ENCODE measurements around the gene NOB1.
"Not testable (repeated sequence)": the region's sequence is repeated elsewhere in the genome, so short reads cannot be mapped to it uniquely, and the experiment has no call there.

NOB1 gene

GRCh38 chr16:69754469-69755310, at the start of gene NOB1:
TSS of gene NOB1 (minus strand) at chr16:69754926. CDS start at chr16:69754910, 16 bp downstream.
- DNase-seq, result peak; percentile 73

GRCh38 chr16:69804297-69804696, 49.6 kb upstream of the NOB1 start:
- DNase-seq, result no peak

DNA sequence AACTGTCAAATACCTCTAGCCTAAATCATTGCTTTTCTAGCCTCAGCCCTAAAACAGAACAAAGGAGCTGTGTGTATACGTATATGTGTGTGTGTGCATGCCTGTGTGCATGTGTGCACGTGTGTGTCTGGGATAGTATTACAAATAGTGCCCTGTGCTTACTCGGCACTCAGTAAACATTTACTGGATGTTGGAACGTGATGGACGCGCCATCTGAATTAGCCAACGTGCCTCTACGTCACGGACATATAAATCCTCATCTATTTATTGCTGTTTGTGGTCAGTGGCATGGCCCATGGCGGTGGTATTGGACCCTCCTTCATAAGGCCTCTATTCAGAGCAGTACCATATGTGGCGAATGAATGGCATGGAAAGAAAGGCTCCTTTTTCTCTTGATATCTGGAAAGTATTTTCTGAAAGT, 44.9 kb upstream of the NOB1 start:
- DNase-seq, result no peak

DNA sequence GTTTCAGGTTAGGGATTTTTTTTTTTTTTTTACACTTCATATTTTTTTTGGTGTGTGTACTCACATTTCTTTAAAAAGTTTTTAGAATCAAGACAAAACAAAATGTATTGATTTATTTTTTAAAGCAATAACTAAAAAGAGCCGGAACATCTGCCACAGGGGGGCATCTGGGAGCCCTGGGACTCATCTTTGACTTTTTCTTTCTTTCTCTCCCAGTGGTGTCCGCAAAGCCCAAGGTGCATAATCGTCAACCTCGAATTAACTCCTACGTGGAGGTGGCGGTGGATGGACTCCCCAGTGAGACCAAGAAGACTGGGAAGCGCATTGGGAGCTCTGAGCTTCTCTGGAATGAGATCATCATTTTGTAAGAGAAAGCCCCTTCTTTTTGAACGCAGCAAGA, 43.7 kb upstream of the NOB1 start:
- no peak for DNase-seq

DNA sequence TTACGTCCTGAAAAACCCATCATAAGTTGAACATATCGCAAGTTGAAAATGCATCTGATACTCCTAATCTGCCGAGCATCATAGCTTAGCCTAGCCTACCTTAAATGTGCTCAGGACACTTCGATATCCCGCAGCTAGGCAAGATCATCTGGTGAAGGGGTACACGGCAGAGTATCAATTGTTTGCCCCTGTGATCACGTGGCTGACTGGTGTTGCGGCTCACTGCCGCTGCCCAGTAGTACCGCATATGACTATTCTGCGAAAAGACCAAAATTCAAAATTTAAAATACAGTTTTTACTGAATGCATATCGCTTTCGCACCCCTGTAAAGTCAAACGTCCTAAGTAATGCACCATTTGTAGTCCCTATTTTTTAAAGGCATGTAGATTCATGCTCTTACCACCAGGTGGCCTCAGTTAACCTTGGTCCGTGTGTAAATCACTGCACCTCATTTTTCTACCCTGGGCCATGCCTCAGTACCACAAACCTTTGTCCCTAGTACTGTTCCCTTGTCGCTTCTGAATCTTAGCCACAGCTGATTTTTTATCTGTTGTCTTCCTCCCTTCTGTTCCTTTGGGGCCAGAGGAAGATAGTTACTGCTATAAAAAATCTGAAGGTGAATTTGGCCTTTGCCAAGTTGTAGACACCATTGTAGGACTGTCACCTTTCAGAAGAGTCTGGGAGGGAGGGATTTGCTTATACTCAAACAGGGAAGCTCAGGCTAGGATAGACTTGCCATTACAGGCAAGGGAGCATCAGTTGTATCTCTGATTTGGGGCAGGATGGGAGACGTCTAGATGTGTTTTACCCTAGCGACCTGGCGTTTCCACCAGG, 41.8 kb upstream of the NOB1 start:
- peak; percentile 3 for DNase-seq

GRCh38 chr16:69794486-69794885, 39.8 kb upstream of the NOB1 start:
- no peak for DNase-seq

GRCh38 chr16:69793526-69793925, 38.8 kb upstream of the NOB1 start:
- no peak for DNase-seq

- DNase-seq, result not testable (repeated sequence)
These were observed 36.7 kb upstream of the NOB1 start for GRCh38 chr16:69791391-69791847.

DNA sequence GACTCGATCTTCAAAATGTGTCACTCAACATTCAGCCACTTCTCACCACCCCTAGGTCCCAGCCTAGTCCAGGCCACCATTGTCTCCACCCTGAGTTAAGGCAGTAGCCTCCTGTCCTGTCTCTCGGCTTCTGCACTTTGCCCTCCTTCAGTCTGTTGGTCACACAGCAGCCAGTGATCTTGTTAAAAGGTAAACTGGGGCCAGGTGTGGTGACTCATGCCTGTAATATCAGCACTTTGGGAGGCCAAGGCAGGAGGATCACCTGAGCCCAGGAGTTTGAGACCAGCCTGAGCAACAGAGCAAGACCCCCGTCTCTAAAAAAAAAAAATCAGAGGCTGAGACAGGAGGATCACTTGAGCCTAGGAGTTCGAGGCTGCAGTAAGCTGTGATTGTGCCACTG, 33.2 kb upstream of the NOB1 start:
- DNase-seq, result no peak

DNA sequence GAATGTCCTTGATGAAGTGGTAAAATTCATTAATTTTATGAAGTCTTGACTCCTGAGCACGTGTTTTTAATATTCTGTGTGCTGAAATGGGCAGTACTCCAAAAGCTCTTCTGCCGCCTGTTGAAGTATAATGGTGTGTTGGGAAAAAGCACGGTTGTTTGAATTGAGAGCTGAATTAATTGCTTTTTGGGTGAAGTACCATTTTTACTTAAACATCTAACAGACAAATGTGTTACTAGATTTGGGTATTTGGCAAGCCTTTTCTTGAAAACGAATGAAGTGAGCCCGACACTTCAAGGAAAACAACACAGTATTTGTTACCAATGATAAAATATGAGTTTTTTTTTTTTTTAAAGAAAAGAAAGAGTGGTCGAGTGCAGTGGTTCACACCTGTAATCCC, 29.9 kb upstream of the NOB1 start:
- DNase-seq, result peak; percentile 52

DNA sequence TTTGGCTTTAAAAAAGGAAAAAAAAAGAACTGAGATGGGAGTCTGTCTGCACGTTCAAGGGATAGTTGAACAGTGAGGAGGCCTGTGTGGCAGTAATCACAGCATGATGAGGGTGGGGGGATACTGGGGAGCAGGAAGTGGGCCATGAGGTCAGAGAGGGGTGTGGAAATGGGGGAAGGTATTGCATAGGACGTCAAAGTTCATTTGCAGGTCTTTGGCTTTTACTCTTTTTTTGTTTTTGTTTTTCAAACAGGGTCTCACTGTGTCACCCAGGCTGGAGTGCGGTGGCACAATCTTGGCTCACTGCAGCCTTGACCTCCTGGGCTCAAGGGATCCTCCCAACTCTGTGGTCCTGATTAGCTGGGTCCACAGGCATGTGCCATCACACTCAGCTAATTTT, 26.4 kb upstream of the NOB1 start:
- DNase-seq, result no peak

DNA sequence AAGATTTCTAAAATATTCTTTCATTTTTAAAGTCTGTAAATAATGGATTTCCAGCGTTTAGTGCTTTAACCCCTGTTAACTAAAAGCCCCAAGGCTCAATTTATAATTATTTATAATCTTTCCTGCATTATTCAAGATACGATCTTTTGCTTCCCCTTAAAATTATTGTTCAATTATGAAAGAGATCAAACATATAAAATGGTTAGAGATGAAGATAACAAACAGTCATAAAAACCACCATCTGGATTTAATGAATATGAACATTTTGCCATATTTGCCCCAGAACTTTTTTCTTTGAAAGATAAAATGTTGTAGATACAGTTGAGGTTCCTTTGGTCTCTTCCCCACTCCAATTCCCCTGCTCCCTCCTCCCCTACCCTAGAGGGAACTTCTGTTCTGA, 25.0 kb upstream of the NOB1 start:
- DNase-seq, result no peak

DNA sequence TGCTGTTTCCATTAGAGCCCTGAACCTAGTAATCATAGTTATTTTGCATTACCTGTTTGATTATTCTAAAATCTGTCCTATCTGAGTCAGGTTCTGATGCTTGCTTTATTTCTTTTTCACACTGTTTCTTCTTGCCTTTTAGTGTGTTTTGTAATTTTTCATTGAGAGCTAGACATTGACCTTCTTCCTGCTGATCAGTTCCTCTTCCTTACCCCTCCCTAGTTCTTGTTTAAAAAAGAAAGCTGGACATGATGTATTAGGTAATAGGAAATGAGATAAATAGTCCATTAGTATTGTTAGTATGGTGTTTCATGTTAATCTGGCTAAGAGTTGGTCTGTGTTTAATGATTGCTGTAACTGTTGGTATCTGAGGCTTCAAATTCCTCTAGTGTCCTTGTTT, 20.8 kb upstream of the NOB1 start:
- no peak for DNase-seq

DNA sequence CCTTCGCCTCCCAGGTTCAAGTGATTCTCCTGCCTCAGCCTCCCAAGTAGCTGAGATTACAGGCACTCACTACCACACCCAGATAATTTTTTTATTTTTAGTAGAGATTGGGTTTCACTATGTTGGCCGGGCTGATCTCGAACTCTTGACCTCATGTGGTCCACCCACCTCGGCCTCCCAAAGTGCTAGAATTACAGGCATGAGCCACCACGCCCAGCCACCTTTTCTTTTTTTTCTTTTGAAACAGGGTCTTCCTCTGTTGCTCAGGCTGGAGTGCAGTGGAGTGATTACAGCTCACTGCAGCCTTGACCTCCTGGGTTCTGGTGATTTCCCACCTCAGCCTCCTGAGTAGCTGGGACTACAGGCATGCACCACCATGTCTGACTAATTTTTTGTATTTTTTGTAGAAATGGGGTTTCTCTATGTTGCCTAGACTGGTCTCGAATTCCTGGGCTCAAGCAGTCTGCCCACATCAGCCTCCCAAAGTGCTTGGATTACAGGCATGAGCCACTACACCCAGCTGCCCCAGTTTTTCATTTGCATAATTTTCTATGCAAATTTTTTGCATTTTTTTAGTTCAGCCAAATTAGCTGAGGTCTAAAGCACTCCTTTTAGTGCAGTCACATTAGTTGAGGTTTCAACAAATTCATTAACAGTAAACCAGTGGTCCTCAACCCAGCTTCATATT, 18.7 kb upstream of the NOB1 start:
- no peak for DNase-seq

DNA sequence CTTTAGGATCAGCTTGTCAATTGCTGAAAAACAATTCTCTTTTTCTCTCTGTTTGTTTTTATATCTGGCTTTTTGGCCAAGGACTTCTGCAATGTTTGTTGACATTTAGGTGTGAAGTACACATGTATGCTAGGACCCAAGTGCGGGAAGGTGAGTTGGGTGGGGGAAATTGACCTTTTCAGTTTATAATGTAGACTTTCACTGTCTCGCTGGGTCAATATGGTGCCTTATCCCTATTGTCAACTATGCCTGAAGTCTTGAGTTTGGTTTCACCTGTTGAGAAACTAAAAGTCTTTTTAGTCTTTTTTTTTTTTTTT, 16.9 kb upstream of the NOB1 start:
- DNase-seq, result no peak

- no peak for DNase-seq
These were observed 14.7 kb upstream of the NOB1 start for GRCh38 chr16:69769404-69769803.

GRCh38 chr16:69768666-69769065, 13.9 kb upstream of the NOB1 start:
- no peak for DNase-seq

- no peak for DNase-seq
These were observed 12.9 kb upstream of the NOB1 start for GRCh38 chr16:69767459-69768229.

- DNase-seq, result no peak
These were observed 8.8 kb upstream of the NOB1 start for GRCh38 chr16:69763599-69763942.

- DNase-seq, result no peak
These were observed 8.3 kb upstream of the NOB1 start for GRCh38 chr16:69762814-69763598.

GRCh38 chr16:69761983-69762813, 7.5 kb upstream of the NOB1 start, which contains the start of gene WWP2:
TSS of gene WWP2 (plus strand) at chr16:69762332. CDS start at chr16:69787011, 24,679 bp downstream.
- DNase-seq, result peak; percentile 38
